Keratinocyte (primary cell): ENCODE results near the gene CREB5. TPM values are rescaled to one million over a fixed set of nuclear protein-coding genes. Genes with fewer than 3 reads are reported as not detected.

Source experiments
- DNase-seq: peaks from one replicate; pipeline ENCODE4 v3.0.0-alpha.2; 2011; ENCODE audit warnings: low read depth, missing footprints, low spot score
- FAIRE-seq: peaks from 2 replicates; lab custom pipeline; 2011; peaks lifted over from hg19 to GRCh38; lab: Jason Lieb, UNC
- H2AFZ ChIP-seq: 2 replicates; pipeline ENCODE4 v1.6.0; 2012; ENCODE audit warnings: low read length, control low read depth, inconsistent platforms; ENCODE audit not compliant: control insufficient read depth
- H3K27ac ChIP-seq: 2 replicates; pipeline ENCODE4 v1.5.1; 2011; ENCODE audit warnings: low read length; ENCODE audit not compliant: control insufficient read depth, insufficient read depth
- H3K27me3 ChIP-seq: 3 replicates; pipeline ENCODE4 v1.6.0; 2011; ENCODE audit warnings: low read length; ENCODE audit not compliant: control insufficient read depth, insufficient read depth; ENCODE audit errors: extremely low read depth
- H3K36me3 ChIP-seq, 2 experiments: 2 replicates in 1 of 2; 3 replicates in 1 of 2; pipeline ENCODE4 v1.5.1; 2011; ENCODE audit warnings: low read length in 2 of 2, mild to moderate bottlenecking in 1 of 2; ENCODE audit not compliant: control insufficient read depth in 2 of 2, insufficient read depth in 2 of 2; ENCODE audit errors: extremely low read depth in 1 of 2
- H3K4me1 ChIP-seq: 3 replicates; pipeline ENCODE4 v1.5.1; 2011; ENCODE audit warnings: low read length; ENCODE audit not compliant: control insufficient read depth, insufficient read depth; ENCODE audit errors: extremely low read depth
- H3K4me2 ChIP-seq: 3 replicates; pipeline ENCODE4 v1.6.0; 2011; ENCODE audit warnings: low read depth, low read length; ENCODE audit not compliant: control insufficient read depth, insufficient read depth; ENCODE audit errors: extremely low read depth
- H3K4me3 ChIP-seq, 3 experiments: fragments of 200-600 bp in 1 of 3; sonication (generic) in 1 of 3; 2 replicates in 2 of 3; 3 replicates in 1 of 3; pipeline ENCODE4 v1.5.1; 2011 to 2016; ENCODE audit warnings: low read length in 3 of 3, mild to moderate bottlenecking in 3 of 3, control low read depth in 2 of 3, inconsistent platforms in 1 of 3, low read depth in 1 of 3, mixed read lengths in 1 of 3, mixed run types in 1 of 3, moderate library complexity in 1 of 3; ENCODE audit not compliant: control insufficient read depth in 2 of 3, insufficient read depth in 2 of 3; ENCODE audit errors: extremely low read depth in 1 of 3
- H3K79me2 ChIP-seq: 2 replicates; pipeline ENCODE4 v1.6.0; 2012; ENCODE audit warnings: low read length; ENCODE audit not compliant: control insufficient read depth, insufficient read depth
- H3K9ac ChIP-seq: 3 replicates; pipeline ENCODE4 v1.6.0; 2011; ENCODE audit warnings: low read length; ENCODE audit not compliant: control insufficient read depth, insufficient read depth; ENCODE audit errors: extremely low read depth
- H3K9me1 ChIP-seq: 3 replicates; pipeline ENCODE4 v1.6.0; 2011; ENCODE audit warnings: low read length; ENCODE audit not compliant: control insufficient read depth, insufficient read depth; ENCODE audit errors: extremely low read depth
- H3K9me3 ChIP-seq: 2 replicates; pipeline ENCODE4 v1.5.1; 2012; ENCODE audit warnings: low read depth, low read length; ENCODE audit not compliant: control insufficient read depth
- H4K20me1 ChIP-seq: 3 replicates; pipeline ENCODE4 v1.6.0; 2011; ENCODE audit warnings: low read length; ENCODE audit not compliant: control insufficient read depth, insufficient read depth; ENCODE audit errors: extremely low read depth
- EZH2 ChIP-seq: IDR thresholded peaks from one replicate; pipeline ENCODE4 v1.6.1; 2012; ENCODE audit warnings: inconsistent platforms, mild to moderate bottlenecking, low read length, moderate library complexity
- dilution Hi-C: fragments of 300-500 bp; cut with MboI; formaldehyde crosslinking; loops from one replicate; pipeline ENCODE4 v1.7.0; 2020; ENCODE audit warnings: low sequenced_read_pairs; ENCODE audit not compliant: extremely low pct_ligation_motif_present
- polyA plus RNA-seq, 5 experiments: library from polyadenylated mRNA; depleted of rRNA in 3 of 5; stranded (reverse) in 3 of 5; stranded (forward) in 1 of 5; unstranded in 1 of 5; fragments of >200 nt; gene quantifications; 1 replicate in 1 of 5; 2 replicates in 3 of 5; 3 replicates in 1 of 5; pipeline versions ENCODE4 v1.2.1 to v1.2.3, GENCODE V29; 2011 to 2012; ENCODE audit warnings: missing spikeins in 2 of 5, low read depth in 1 of 5, low replicate concordance in 1 of 5
- TF ChIP-seq, protein P1 (sequence below), 3 experiments: IDR thresholded peaks in 1 of 3; conservative IDR thresholded peaks in 1 of 3; optimal IDR thresholded peaks in 1 of 3; 2 replicates in 2 of 3; 3 replicates in 1 of 3; pipeline versions ENCODE3 to v1.5.1; 2011; ENCODE audit warnings: low read length in 3 of 3, mild to moderate bottlenecking in 3 of 3, moderate library complexity in 2 of 3, control low read depth in 1 of 3, inconsistent platforms in 1 of 3; ENCODE audit not compliant: insufficient read depth in 2 of 3; ENCODE audit errors: extremely low read depth in 1 of 3

Gene CREB5
- polyA plus RNA-seq, 1 donor (not counting 4 experiments of a cell fraction or from before 2014, with no cell fraction given): 7.9 TPM

DNA sequence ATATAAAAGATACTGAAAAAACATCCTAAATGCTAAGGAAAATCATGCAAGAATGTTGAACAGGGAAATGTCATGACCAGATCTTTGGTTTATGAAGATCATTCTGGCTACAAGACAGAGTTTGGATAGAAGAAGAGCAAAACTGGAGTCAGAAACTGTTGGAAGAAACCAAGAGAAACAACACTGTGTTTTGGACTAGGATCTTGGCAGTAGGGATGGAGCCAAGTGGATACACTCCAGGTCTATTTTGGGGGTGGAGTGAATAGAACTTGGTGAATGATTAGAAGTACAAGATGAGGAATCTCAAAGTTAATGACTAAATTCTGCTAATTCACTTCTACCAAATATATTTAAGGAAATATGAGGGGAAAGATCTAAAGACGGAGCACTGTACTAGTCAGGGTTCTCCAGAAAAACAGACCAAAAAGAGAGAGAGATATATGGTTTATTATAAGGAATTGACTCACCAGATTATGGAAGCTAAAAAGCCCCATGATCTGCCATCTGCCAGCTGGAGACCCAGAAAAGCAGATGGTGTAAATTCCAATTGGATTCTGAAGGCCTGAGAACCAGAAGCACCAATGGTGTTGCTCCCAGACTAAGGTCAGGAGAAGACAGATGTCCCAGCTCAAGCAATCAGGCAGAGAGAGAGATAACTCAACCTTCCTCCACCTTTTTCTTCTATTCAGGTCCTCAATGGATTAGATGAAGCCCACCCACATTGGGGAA lies 290.9 kb downstream of the CREB5 start:
- no peaks in the 10 kb centered on the region for H3K27me3 ChIP-seq
- no peaks in the 10 kb centered on the region for H3K9me1 ChIP-seq
- H3K27ac ChIP-seq: no peak overlapping the region
- H3K9ac ChIP-seq: no peak overlapping the region
- dilution Hi-C loops: no loop called here
- no peaks in the 10 kb centered on the region for H3K79me2 ChIP-seq
- H3K36me3 ChIP-seq: no peaks in the 10 kb centered on the region
- peaks cover 4% of the 10 kb centered on the region for H3K4me1 ChIP-seq
- no peaks in the 10 kb centered on the region for H3K9me3 ChIP-seq
- no peak for DNase-seq
- H4K20me1 ChIP-seq: no peaks in the 10 kb centered on the region
- TF ChIP-seq, protein P1, sequence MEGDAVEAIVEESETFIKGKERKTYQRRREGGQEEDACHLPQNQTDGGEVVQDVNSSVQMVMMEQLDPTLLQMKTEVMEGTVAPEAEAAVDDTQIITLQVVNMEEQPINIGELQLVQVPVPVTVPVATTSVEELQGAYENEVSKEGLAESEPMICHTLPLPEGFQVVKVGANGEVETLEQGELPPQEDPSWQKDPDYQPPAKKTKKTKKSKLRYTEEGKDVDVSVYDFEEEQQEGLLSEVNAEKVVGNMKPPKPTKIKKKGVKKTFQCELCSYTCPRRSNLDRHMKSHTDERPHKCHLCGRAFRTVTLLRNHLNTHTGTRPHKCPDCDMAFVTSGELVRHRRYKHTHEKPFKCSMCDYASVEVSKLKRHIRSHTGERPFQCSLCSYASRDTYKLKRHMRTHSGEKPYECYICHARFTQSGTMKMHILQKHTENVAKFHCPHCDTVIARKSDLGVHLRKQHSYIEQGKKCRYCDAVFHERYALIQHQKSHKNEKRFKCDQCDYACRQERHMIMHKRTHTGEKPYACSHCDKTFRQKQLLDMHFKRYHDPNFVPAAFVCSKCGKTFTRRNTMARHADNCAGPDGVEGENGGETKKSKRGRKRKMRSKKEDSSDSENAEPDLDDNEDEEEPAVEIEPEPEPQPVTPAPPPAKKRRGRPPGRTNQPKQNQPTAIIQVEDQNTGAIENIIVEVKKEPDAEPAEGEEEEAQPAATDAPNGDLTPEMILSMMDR (optimal IDR thresholded peaks at IDR 0.05 in 1 of 3, IDR thresholded peaks at IDR 0.05 in 1 of 3, conservative IDR thresholded peaks at IDR 0.05 in 1 of 3; ENCODE audit: extremely low read depth in 1 of 3, insufficient read depth in 2 of 3, low read length in 3 of 3): no peak
- TF ChIP-seq EZH2: no peak
- H3K4me2 ChIP-seq: no peak overlapping the region
- no peak overlapping the region for H3K4me3 ChIP-seq
- H2AFZ ChIP-seq: no peak overlapping the region
- no peak for FAIRE-seq

DNA sequence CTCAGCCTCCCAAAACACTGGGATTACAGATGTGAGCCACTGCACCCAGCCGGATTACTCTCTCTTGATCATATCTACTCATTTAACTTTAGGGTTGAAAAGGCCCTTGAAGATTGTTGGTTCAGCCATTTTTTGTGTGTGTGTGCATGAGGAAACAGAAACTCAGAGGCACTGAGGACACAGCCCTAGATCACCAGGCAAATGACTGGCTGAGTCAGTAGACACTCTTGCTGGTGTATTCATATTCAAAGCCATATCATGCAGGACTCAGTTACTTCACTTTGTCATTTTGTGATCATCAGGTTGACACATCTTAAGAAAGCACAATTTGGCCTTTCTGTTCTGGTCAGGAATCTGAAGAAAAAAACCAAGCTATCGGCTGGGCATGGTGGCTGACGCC lies 292.4 kb downstream of the CREB5 start:
- Histone ChIP-seq H3K36me3 (no peaks in the 10 kb centered on the region), H3K4me2 (no peak overlapping the region), H2AFZ (no peak overlapping the region), H3K9ac (no peak overlapping the region), H3K27ac (no peak overlapping the region), H3K4me1 (peaks cover 9% of the 10 kb centered on the region), H3K9me1 (no peaks in the 10 kb centered on the region), H3K9me3 (no peaks in the 10 kb centered on the region), H3K79me2 (no peaks in the 10 kb centered on the region), H4K20me1 (no peaks in the 10 kb centered on the region), H3K27me3 (no peaks in the 10 kb centered on the region), H3K4me3 (no peak overlapping the region)
- FAIRE-seq (no peak), DNase-seq (no peak)
- dilution Hi-C loops: no loop called here
- TF ChIP-seq, protein P1 (optimal IDR thresholded peaks at IDR 0.05 in 1 of 3, IDR thresholded peaks at IDR 0.05 in 1 of 3, conservative IDR thresholded peaks at IDR 0.05 in 1 of 3; ENCODE audit: extremely low read depth in 1 of 3, insufficient read depth in 2 of 3, low read length in 3 of 3): no peak
- TF ChIP-seq EZH2: no peak
